ENCODE measurements around the gene NRIP2. TPM values are rescaled to one million over a fixed set of nuclear protein-coding genes. Genes with fewer than 3 reads are reported as not detected.

NRIP2 gene
- total RNA-seq, 1 donor from 2014 or later = 0.64 TPM

DNA sequence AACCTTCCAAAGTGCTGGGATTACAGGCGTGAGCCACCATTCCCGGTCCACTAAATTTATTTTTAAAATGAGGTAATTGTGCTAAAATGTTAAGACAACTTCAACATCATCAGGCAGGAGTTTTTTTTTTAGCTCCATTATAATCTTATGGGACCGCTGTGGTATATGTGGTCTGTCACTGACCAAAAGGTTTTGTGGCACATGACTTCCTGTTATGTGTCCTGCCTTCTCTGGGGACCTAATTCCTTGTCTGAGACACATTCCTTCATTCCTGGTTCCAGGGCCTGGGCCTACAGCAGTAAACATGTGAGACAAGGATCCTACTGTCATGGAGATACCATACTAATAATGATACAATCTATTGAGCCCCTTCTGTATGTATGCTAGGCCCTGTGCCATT is 17.1 kb upstream of the NRIP2 start:
- peak; percentile 67 for DNase-seq (ENCODE audit: low read depth)

DNA sequence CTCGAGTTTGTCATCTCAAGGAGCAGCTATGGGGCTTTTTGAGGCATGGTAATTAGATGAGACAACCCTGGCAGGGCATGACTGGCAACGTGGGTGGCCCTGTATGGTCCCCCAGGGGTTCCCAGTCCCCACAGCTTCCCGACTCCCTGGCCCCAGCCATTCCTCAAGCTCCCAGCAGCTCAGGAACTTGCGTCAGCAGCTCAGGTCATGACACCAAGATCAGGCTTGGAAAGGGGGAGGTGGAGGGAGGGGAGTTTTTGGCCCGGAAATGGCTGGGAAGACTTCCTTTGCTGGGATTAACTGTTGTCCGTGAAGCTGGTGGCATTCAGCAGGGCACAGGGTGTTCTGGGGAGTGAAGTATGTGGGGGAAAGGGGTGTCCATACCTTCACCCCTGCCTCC is 10.4 kb upstream of the NRIP2 start:
- no peak for DNase-seq (ENCODE audit: low read depth)

DNA sequence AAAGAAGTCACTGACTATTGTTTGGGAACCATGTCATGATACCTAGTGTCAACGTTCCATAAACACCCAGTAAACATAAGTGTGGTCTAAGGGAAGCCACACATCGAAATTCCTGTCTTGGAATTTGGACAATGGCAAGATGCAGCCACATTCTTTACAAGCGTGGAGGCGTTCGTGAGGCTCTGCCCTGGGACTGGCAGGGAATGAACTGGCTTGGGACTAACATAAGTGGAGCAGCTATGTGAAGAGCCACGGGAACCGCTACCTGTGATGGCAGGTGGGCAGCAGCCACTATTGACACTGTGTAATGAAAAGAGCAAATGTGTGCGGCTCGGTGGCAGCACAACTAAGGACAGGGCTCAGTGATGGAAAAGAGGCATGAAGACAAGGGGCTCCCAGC is 10.0 kb upstream of the NRIP2 start:
- peak; percentile 29 for DNase-seq (ENCODE audit: low read depth)

DNA sequence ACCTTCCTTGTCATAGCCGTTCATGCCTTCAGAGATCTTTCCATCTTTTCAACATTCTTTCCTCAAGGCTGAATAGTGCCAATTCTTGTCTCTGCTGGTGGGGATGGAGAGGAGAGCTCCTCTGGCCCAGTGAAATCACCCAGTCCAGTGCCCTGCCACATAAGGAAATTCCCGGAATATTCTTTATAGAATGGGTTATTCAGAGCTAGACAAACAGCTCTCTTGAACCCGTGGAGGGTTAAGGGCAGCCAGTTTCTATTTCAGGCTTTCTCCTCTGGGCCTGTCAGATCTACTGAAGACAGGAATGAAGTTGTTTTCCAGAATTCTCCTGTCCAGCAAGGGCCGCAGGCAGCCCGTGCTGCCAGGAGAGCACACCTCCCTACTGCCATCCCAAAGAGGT is 8.1 kb upstream of the NRIP2 start:
- DNase-seq (ENCODE audit: low read depth) = no peak

DNA sequence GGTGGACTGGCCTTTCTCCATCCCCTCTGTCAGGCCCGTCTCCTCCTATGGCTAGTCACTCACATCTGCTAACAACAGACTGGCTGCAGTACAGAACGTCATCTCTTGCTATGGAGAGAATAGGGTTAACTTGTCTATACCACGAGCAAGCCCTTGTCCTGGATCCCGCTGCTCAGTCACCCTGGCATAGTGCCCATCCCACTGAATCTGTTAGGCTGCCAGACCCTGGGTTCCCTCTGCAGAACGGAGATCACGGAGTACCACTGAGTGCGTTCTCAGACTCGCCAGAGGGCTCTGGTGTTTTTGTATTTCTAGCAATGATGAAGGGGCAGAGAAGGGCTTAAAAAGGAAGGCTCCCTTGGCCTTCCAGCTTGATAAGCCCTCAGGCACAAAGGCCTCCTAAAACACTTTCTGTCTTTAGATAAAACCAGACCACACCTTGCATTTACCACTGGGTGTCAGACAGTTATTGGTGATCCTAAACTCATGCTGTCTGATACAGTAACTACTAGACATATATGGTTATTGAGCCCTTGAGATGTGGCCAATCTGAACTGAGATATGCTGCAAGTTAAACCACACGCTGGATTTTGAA is 6.3 kb upstream of the NRIP2 start:
- DNase-seq (ENCODE audit: low read depth) = no peak

DNA sequence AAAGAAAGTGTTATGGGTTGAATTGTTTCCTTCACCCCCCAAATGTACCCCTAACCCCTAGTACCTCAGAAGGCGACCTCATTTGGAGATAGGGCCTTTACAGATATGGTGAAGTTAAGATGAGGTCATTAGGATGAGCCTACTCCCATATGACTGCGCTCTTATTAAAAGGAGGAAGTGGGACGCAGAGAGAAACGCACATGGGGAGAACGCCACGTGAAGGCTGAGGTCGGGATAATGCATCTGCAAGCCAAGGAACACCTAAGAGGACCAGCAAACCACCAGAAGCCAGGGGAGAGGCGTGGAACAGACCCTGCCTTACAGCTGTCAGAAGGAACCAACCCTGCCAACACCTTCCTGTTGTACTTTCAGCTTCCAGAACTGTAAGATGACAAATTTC is 1.7 kb upstream of the NRIP2 start:
- no peak for DNase-seq (ENCODE audit: low read depth)

DNA sequence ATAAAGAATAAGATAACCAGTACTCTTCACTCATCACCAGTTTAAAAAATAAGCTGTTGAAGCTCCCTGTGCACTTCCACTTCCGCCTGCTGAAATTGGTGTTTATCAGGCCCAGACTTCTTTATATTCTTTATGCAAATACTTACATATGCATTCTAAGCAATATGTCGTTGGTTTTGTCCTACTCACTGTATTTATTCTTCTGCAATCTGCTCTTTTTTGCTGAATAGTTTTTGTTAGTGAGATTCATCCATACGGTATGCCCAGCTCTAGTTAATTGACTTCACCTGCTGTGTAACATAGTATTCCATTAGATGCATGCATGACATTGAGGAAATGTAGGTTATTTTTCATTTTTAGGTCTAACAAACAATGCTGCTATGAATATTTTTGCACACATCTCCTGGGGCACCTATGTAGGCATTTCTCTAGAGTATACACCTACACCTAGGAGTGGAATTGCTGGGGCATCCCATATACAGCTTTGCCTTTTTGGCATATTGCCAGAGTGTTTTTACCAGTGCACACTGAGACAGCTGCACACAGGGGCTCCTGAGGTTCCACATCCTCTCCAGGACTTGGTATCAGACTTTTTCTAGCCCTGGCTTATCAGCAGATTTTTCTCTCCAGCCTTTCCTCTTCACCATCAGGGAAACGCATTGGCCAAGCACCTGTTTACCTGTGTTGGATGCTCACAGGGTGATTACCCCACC is 1.0 kb upstream of the NRIP2 start:
- DNase-seq (ENCODE audit: low read depth) = no peak

DNA sequence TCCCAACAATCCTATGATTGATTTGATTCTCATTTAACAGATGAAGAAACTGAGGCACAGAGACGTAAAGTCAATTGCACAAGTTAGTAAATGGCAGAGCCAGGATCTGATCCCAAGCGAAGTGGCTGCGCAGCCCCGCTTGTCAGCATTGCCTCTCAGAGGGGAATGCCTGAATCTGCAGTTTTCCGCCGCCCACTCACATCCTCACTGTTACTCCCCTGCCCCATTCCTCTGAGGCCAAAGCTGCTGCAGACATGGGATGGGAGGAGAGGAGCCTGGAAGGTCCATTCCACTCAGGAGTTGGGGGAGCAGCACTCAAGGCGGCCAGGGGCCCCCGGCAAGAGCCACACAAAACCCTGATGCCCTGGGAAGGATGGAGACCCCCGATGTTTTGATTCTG is 1.0 kb downstream of the NRIP2 start:
- DNase-seq (ENCODE audit: low read depth) = no peak

DNA sequence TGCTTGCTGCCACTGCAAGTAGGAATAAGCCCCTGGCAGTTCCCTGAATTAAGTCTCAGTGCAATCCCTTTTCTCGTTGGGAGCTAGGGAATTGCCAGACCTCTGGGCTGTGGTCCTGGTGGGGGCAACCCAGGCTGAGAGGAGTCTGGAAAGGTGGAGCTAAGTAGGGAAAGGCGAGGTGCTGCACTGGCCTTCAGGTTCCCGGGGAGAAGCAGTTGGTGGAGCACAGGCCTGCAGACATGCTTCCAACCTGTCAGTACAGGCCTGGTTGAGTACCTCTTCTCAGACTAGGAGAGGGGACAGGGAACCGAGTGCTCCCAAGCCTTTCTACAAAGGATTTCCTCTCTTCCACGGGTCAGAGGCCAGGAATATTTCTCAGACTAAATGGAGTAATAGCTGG is 1.5 kb downstream of the NRIP2 start:
- DNase-seq (ENCODE audit: low read depth) = no peak

DNA sequence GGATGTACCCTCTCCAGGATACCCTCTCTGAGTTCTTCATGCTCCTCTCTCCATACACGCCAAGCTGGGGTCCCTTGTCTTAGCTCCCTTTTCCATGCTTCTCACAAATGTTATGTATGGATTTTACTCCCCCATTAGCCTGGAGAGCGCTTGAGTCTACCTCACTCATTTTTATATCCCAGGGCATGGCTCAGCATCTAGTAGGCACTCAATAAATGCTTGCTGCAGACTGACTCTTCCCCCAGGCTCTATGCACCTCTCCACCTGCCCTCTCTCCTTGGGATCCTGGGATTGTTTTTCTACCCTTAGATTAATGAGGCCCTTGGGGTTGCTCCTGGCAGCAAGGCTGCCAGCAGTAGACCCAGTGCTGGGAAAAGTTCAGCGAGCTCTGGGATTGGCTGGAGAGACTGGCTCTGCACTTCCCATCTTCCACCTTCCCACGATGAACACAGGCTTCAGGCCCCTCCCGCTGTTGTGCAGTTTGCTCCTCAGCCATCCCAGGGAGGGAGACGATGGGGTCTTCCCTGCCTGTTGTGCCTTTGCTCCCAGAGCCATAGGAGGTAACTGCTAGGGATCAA is 2.2 kb downstream of the NRIP2 start:
- no peak for DNase-seq (ENCODE audit: low read depth)

DNA sequence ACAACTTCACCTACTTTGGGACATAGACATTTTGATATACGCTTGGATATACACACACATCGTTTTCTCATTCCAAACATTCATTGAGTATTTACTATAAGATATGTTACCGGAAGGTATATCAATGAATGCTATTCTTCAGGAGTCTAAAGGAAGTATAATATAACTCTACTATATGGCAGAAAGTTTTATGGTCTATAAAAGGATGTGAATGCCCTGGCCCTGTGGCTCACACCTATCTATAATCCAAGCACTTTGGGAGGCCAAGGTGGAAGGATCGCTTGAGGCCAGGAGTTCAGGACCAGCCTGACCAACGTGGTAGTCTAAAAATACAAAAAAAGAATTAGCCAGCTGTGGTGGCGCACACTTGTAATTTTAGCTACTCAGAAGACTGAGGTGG is 5.6 kb downstream of the NRIP2 start:
- no peak for DNase-seq (ENCODE audit: low read depth)

DNA sequence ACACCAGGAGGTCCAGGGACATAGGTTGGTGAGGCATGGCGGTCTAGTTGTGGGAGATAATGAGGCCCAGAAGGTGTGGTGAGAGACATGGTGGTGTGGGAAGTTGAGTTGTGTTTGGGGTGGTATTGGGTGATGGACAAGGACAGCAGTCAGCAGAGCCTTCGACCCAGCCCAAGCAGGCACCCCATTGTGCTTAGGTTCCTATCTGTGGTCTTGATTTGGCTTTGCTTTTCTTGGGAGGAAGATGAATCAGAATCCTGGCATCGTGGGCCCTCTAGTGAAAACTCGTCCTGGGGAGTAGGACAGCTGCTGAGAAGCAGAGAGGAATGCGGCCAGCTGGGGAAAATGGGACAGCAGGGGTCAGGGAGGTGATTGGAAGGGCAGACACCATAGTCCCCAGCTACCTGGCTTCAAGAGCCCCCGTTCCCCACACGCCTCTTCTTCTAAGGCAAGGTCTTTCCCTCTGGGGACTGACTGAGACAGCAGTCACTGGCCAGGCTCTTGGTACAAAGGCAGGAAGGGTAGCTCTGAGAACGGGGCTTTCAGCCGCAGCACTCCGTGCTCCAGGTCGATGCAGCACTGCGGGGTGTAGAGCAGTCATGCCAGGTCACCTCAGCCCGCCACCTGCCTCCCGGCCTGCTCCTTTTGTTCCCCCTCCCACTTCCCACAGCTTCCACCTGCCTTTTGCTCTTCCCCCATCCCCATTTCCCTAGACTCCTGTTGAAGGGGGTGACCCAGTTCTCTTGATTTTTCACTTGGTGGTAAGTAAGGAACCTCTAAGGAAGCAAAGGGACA is 7.9 kb downstream of the NRIP2 start:
- peak; percentile 91 for DNase-seq (ENCODE audit: low read depth)

DNA sequence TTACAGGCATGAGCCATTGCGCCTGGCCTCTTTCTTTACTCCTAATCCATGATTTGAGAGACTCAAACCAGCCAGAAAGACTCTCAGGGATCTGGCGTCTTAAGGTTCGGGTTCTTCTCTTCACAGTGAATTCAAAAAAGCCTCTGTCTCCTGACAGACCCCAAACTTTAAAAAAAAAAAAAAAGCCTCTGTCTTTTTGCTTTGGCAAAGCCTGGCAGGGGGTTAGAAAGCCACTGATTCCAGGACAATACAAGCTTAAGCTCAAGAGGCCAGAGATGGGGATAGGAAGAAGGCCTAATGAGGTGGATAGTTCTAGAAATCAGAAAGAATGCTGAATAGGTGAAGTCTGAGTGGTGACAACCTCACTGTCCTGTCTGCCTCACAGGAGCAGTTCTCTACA is 8.8 kb downstream of the NRIP2 start:
- DNase-seq (ENCODE audit: low read depth) = no peak

DNA sequence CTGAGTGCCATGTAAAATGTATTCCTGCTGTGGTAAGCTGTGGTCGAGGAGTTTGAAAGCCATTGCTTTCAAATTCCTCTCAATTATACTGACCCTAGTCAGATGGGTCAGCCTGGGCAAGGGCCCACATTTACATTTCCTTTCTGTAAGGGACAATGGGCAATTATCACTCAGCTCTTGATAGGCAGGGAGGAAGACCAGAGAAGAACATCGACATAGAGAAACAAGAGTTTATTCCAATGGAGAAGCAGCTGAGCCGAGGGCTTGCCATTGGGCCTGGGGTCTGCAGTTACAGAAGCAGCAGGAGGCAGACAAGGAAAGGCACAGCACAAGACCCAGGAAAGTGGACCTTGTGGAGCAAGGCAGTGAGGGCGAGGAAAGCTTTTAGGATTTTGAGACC is 9.7 kb downstream of the NRIP2 start:
- DNase-seq (ENCODE audit: low read depth) = no peak

DNA sequence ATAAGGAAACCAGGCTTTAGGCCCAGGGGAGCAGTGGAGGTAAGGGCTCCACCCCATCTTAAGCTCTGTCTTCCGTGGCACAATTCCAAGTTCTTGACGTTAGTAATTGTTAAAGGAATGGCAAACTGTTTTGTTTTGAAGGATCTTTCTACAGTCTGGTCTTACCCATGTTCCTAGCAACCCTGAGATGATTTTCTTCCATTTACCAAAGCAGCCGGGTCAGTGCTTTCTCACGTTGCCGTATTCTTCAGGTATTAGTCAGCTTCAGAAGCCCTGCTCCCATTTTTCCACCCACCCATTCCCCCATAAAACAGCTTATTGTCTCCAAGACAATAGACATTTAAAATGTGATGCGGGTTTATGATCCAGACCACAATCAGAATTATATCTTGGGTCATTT is 10.3 kb downstream of the NRIP2 start:
- no peak for DNase-seq (ENCODE audit: low read depth)

DNA sequence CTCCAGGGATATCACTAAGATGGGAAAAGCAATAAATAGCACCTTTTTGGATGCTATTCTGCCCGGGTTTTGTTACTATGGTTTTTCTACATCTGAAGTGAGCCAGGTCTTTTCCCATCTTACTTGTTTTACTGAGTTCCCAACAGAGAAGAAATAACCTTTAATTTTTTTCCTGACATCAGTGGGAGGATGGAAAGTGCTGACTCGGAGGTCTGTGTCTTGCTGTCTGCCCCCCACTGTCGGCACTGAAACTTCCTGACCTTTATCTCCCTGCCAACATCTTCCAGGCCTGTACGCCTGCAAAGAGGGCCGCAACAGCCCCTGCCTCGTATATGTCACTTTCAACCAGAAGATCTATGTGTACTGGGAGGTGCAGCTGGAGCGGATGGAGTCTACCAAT is 11.4 kb downstream of the NRIP2 start:
- no peak for DNase-seq (ENCODE audit: low read depth)

DNA sequence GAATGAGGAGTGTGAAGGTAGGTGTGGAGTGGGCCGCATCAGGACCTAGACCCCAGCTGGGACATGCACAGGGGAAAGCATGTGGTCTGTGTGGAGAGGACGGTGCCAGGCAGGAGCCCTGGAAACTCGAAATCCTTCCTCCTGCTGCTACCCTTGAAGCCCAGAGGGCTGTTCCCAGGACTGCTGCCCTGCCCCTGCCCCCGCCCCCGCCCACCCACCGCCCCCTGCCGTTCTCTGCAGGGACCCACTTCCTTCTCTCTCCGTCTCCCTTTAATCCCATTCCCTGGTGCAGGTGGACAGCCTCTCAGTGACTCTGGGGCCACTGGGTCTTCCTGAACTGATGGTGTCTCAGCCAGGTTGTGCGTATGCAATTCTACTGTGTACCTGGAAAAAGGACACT is 14.4 kb downstream of the NRIP2 start:
- DNase-seq (ENCODE audit: low read depth) = no peak

DNA sequence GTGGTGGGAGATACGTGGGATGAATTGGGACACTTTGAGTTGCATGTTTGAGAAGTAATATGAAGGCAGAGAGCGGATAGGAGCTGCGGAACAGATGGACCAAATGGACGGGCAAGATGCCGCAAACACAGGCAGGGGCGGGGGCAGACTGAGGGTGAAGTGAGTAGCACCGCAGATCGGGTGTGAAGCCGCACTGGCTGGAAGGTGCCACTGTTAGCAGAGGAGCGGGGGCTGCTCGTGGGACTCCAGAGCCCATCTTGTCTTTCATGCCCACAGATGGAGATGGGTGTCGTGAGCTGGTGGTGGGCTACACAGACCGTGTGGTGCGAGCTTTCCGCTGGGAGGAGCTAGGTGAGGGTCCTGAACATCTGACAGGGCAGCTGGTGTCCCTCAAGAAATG is 15.0 kb downstream of the NRIP2 start:
- DNase-seq (ENCODE audit: low read depth) = no peak

DNA sequence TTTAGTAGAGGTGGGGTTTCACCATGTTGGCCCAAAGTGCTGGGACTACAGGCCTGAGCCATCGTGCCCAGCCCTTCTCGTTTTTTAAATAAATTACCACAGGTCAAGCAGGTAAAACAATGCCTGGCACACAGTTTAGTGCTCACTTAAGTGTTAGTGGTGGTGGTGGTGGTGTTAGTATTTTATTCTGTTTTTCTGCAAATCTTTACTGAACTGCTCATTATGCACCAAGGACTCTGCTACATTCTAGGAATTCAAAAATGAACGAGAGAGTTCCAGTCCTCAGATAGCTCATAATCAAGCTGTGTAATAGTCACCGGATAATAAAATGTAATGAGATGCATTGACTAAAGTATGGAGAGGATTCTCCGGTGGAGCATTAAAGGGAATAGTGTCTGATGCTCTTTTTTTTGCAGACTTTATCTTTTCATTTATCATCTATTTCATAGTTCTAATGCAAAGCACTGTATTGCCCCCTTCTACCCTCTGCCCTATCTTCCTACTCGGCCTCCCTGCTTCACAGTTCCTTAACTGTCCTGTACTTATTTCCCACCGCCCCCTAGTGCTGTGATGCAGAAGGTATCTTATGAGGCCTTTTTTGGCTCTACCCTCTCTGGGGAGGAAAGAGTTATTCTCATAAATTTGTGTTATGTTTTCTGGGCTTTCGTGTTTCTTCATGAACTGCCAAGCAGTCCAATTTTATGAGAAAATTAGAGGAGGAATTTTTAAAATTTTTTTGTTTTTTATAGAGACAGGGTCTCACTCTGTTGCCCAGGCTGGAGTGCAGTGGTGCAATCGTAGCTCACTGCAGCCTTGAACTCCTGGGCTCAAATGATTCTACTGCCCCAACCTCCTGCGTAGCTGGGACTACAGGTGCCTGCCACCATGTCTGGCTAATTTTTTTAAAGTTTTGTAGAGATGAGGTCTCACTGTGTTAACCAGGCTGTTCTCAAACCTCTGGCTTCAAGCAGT is 21.3 kb downstream of the NRIP2 start:
- peak; percentile 79 for DNase-seq (ENCODE audit: low read depth)

DNA sequence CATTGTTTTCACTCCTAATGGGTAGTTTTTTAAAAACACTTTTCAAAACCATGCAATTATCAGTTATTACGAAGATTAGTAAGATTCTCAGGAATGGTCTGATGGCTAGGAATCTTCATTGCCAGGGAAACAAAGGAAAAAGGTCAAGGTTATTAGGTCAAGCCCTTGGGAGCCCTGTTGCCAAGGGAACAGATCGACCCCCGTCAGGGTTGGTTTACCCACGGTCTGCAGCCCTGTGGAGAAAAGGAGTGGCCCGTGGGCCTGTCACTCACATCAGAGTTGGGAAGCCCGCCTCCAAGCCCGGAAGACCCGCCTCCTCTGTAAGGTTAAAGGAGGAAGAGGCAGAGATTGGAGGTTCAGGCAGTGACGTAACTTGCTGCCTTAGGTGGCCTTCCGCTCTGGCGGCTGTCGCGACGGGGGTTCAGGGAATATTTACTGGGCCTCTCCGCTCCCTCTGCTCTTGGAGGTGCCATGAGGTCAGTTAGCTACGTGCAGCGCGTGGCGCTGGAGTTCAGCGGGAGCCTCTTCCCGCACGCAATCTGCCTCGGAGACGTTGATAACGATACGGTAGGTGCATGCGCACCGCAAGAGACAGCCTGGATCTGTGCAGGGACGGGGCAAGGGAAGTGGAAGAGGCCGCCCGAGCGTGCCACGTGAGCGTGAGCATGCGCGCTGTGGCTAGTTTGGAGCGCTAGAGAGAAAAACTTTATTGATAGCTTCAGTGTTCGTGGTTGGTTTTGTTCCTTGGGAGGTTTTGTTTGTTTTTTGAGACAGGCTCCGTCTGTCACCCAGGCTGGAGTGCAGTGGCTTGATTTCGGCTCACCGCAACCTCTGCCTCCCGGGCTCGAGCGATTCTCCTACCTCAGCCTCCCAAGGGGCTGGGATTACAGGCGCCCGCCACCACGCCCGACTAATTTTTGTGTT is 22.3 kb downstream of the NRIP2 start, which contains the start of gene ITFG2:
TSS of gene ITFG2 (plus strand) at position 379 of the 924 bp plus-strand sequence. CDS start at position 472, 93 bp downstream.
- peak; percentile 100 for DNase-seq (ENCODE audit: low read depth)
